Measurements from ENCODE around the gene KSR2. TPM values are rescaled to one million over a fixed set of nuclear protein-coding genes. Genes with fewer than 3 reads are reported as not detected.

KSR2 gene
- total and polyA plus RNA-seq, 2 of the 4 experiments (the other 2 are of a cell fraction), result not detected

DNA sequence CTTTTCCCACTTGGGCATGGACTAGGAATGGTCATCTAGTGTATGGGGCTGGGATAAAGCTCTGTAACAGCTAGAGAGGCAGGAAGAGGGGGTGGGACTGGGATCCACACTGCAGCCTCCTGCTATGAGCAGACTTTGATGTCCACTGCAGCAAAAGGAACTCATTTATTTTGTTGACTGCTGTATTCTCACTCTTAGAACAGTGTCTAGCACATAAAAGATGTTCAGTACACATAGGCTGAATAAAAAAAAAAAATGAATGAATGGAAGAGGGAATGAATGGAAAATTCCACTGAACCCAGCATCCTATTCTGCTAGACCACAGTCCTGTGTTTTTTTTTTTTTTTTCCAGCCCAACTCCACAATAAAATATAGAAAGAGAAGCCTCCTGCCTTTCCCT is 501.2 kb downstream of the KSR2 start:
- TF ChIP-seq NFE2L2 (IDR thresholded peaks at IDR 0.05; ENCODE audit: low read depth, low read length) (no peak), MAZ (IDR thresholded peaks at IDR 0.05; ENCODE audit: borderline replicate concordance, low read depth, low read length) (no peak), CHD1 (IDR thresholded peaks at IDR 0.05; ENCODE audit: low read depth, low read length) (no peak), FOS (IDR thresholded peaks at IDR 0.05; ENCODE audit: low read depth, low read length) (no peak), RCOR1 (IDR thresholded peaks at IDR 0.05; ENCODE audit: insufficient replicate concordance, low read length) (no peak), RFX5 (IDR thresholded peaks at IDR 0.05; ENCODE audit: low read depth, low read length) (no peak), MXI1 (IDR thresholded peaks at IDR 0.05; ENCODE audit: borderline replicate concordance, low read depth, low read length) (no peak), CEBPB (IDR thresholded peaks at IDR 0.05; ENCODE audit: low read depth, low read length) (no peak), RAD21 (IDR thresholded peaks at IDR 0.05; ENCODE audit: low read length) (no peak), BHLHE40 (IDR thresholded peaks at IDR 0.05; ENCODE audit: low read depth, low read length) (no peak), MAFK (IDR thresholded peaks at IDR 0.05; ENCODE audit: low read depth, low read length) (no peak), SMC3 (IDR thresholded peaks at IDR 0.05; ENCODE audit: low read depth, low read length) (no peak), POLR2A (IDR thresholded peaks at IDR 0.05; ENCODE audit: low read depth, low read length) (no peak)
- TF ChIP-seq, protein P1, sequence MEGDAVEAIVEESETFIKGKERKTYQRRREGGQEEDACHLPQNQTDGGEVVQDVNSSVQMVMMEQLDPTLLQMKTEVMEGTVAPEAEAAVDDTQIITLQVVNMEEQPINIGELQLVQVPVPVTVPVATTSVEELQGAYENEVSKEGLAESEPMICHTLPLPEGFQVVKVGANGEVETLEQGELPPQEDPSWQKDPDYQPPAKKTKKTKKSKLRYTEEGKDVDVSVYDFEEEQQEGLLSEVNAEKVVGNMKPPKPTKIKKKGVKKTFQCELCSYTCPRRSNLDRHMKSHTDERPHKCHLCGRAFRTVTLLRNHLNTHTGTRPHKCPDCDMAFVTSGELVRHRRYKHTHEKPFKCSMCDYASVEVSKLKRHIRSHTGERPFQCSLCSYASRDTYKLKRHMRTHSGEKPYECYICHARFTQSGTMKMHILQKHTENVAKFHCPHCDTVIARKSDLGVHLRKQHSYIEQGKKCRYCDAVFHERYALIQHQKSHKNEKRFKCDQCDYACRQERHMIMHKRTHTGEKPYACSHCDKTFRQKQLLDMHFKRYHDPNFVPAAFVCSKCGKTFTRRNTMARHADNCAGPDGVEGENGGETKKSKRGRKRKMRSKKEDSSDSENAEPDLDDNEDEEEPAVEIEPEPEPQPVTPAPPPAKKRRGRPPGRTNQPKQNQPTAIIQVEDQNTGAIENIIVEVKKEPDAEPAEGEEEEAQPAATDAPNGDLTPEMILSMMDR (conservative IDR thresholded peaks at IDR 0.05; ENCODE audit: low read depth, low read length), result no peak
- TF ChIP-seq, protein P2, sequence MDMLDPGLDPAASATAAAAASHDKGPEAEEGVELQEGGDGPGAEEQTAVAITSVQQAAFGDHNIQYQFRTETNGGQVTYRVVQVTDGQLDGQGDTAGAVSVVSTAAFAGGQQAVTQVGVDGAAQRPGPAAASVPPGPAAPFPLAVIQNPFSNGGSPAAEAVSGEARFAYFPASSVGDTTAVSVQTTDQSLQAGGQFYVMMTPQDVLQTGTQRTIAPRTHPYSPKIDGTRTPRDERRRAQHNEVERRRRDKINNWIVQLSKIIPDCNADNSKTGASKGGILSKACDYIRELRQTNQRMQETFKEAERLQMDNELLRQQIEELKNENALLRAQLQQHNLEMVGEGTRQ (IDR thresholded peaks at IDR 0.05; ENCODE audit: low read depth, low read length), result no peak
- TF ChIP-seq, protein P3, sequence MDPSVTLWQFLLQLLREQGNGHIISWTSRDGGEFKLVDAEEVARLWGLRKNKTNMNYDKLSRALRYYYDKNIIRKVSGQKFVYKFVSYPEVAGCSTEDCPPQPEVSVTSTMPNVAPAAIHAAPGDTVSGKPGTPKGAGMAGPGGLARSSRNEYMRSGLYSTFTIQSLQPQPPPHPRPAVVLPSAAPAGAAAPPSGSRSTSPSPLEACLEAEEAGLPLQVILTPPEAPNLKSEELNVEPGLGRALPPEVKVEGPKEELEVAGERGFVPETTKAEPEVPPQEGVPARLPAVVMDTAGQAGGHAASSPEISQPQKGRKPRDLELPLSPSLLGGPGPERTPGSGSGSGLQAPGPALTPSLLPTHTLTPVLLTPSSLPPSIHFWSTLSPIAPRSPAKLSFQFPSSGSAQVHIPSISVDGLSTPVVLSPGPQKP (IDR thresholded peaks at IDR 0.05; ENCODE audit: borderline replicate concordance, low read depth, low read length), result no peak
- Histone ChIP-seq H3K9me3 (ENCODE audit: control insufficient read depth, insufficient read depth, low read length) (peaks cover 41% of the 10 kb centered on the region), H2AK9ac (replicated peaks; ENCODE audit: low read depth, low read length, poor library complexity) (no peak overlapping the region), H3K4ac (ENCODE audit: low read depth, low read length) (no peak overlapping the region), H2BK15ac (ENCODE audit: low read depth, low read length) (no peak overlapping the region), H3K18ac (ENCODE audit: low read depth, low read length) (no peak overlapping the region), H3K14ac (replicated peaks; ENCODE audit: low read depth, low read length) (no peak overlapping the region), H4K8ac (ENCODE audit: low read depth in 2 of 2, low read length in 2 of 2) (no peak overlapping the region), H3K79me1 (ENCODE audit: low read depth in 1 of 2, low read length in 2 of 2) (no peaks in the 10 kb centered on the region), H3K27ac (ENCODE audit: insufficient read depth, low read length) (no peak overlapping the region), H4K91ac (ENCODE audit: insufficient read depth, low read depth, low read length) (no peak overlapping the region), H3K4me1 (ENCODE audit: control insufficient read depth, insufficient read depth, low read length) (no peaks in the 10 kb centered on the region), H3K4me3 (ENCODE audit: insufficient read depth, low read depth, low read length) (no peak overlapping the region), H3K56ac (ENCODE audit: extremely low read depth, insufficient read depth, low read length) (no peak overlapping the region), H3K9ac (ENCODE audit: low read depth, low read length) (no peak overlapping the region), H2BK5ac (ENCODE audit: low read depth, low read length, poor library complexity, severe bottlenecking) (no peak overlapping the region), H3K36me3 (ENCODE audit: control insufficient read depth, insufficient read depth, low read length) (no peaks in the 10 kb centered on the region), H3K23ac (ENCODE audit: low read depth, low read length) (no peak overlapping the region), H3K4me2 (ENCODE audit: low read depth, low read length) (no peak overlapping the region), H2AK5ac (ENCODE audit: low read depth, low read length) (no peak overlapping the region), H4K5ac (ENCODE audit: low read depth, low read length) (no peak overlapping the region), H3K9me1 (ENCODE audit: insufficient read depth, low read length) (no peaks in the 10 kb centered on the region), H2AFZ (replicated peaks; ENCODE audit: low read length, poor library complexity) (no peak overlapping the region), H2BK120ac (ENCODE audit: low read depth, low read length) (no peak overlapping the region), H2BK20ac (ENCODE audit: low read depth, low read length) (no peak overlapping the region), H4K20me1 (ENCODE audit: insufficient read depth, low read length) (no peaks in the 10 kb centered on the region), H3K27me3 (ENCODE audit: control insufficient read depth, insufficient read depth, low read length) (no peaks in the 10 kb centered on the region)
- CTCF ChIA-PET, result no interaction called here
- intact Hi-C loops (cut with micrococcal nuclease) (no loop called here), dilution Hi-C loops (cut with HindIII; ENCODE audit: low sequenced_read_pairs, unreplicated experiment) (no loop called here), in situ Hi-C loops (cut with MboI; ENCODE audit: low sequenced_read_pairs) (no loop called here)
- BruUV-seq (replicated peaks), result no TSS peak
- POLR2A ChIA-PET (ENCODE audit: unreplicated experiment), result no interaction called here
- no peak for ATAC-seq (ENCODE audit: low read depth)
- no peak for DNase-seq

Measured in IMR-90 (cell line).